ENCODE data around the gene FAM187B.

FAM187B gene

DNA sequence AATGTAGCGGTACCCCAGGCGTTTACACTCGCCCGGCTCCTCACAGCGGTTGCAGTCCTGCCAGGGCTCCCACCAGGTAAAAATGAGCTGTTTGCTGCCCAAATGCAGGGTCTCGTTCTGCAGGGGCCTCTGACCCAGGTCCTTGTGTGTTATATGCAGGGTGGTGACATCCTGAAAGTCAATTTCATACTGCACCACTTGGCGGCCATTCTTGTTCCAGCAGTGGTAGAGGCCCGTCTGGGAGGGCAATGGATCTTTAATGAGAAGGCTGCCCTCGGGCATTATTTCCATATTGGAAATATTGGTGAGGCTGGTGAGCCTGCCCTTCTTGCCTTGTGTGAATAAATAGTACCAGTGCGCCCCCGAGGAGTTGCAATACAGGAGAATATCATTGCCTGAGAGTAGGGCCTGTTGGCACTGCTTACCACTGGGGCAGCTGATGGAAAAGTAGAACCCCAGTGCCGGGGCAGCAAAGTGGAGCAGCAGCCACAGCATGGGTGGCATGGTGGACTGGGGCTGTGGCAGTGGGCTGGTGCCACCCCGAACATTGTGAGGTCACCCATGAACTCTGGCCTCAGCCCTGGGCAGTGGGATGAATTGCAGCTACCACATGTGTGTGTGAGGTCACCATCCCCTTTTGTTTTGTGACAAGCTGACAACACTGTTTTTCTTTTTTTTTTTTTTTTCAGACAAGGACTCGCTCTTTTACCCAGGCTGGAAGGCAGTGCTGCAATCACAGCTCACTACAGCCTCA, at the start of gene FAM187B:
FAM187B (minus strand) TSS at position 563 of the 754 bp plus-strand sequence; CDS start at position 504, 59 bp downstream.
- no peak for DNase-seq (ENCODE audit: low read depth)

GRCh38 chr19:35276706-35277281, 48.3 kb upstream of the FAM187B start:
- DNase-seq (ENCODE audit: low read depth), result no peak

GRCh38 chr19:35274323-35274722, 45.8 kb upstream of the FAM187B start:
- no peak for DNase-seq (ENCODE audit: low read depth)

GRCh38 chr19:35273686-35274259, 45.2 kb upstream of the FAM187B start:
- no peak for DNase-seq (ENCODE audit: low read depth)

GRCh38 chr19:35272954-35273649, 44.6 kb upstream of the FAM187B start:
- no peak for DNase-seq (ENCODE audit: low read depth)

DNA sequence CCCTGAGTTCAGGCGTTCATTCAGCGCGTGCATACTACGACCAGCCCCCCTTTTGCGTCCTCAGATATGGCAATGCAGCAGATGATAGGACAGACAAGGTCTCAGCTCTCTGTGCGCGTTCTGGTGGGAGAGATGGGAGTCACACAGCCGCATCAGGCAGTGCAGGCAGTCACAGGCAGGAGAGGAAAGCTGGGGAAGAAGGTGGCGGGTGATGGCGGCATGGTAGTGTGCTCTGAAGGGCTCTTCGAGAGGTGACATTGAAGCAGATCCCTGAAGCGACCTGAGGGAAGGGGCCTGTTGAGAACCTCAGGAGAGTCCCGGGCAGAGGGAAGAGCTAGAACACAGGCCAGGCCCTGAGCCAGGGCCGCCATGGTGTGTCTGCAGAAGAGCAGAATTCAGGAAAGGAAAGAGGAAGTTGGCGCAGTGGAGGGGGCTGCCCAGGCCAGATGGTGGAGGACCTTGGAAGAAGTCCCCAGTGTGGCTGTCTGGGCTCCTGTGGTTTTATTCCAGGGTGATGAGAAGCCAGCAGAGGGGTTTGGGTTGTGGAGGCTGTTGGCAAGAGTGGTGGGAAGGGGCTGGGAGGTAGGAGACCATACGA, 43.7 kb upstream of the FAM187B start:
- DNase-seq (ENCODE audit: low read depth), result no peak

- DNase-seq (ENCODE audit: low read depth), result no peak
Observed at GRCh38 chr19:35271546-35271945, 43.0 kb upstream of the FAM187B start.

GRCh38 chr19:35270381-35270811, 41.9 kb upstream of the FAM187B start:
- DNase-seq (ENCODE audit: low read depth), result no peak

DNA sequence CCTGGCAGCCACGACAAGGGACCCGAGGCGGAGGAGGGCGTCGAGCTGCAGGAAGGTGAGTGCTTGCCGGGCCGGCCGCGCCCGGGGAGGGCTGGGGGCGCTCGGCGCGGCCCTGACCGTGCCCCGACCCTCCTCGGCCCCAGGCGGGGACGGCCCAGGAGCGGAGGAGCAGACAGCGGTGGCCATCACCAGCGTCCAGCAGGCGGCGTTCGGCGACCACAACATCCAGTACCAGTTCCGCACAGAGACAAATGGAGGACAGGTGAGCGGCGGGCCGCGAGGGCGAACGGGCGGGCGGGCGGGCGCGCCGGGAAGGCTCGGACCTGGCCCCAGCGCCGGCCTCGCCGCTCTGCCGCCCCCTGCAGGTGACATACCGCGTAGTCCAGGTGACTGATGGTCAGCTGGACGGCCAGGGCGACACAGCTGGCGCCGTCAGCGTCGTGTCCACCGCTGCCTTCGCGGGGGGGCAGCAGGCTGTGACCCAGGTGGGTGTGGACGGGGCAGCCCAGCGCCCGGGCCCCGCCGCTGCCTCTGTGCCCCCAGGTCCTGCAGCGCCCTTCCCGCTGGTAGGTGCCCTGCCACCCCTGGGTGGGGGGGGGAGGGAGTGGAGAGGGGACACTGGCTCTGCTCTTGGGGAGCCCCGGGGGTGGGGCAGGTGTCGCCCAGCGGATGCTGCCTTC, 41.0 kb upstream of the FAM187B start:
- peak; percentile 60 for DNase-seq (ENCODE audit: low read depth)

- DNase-seq (ENCODE audit: low read depth), result peak; percentile 35
Observed at GRCh38 chr19:35268536-35269437, 40.2 kb upstream of the FAM187B start, which contains the start of gene USF2. TSS of gene USF2 (plus strand) at chr19:35268962. CDS start at chr19:35269102, 140 bp downstream.

GRCh38 chr19:35267818-35268535, 39.4 kb upstream of the FAM187B start:
- DNase-seq (ENCODE audit: low read depth), result peak; percentile 30

DNA sequence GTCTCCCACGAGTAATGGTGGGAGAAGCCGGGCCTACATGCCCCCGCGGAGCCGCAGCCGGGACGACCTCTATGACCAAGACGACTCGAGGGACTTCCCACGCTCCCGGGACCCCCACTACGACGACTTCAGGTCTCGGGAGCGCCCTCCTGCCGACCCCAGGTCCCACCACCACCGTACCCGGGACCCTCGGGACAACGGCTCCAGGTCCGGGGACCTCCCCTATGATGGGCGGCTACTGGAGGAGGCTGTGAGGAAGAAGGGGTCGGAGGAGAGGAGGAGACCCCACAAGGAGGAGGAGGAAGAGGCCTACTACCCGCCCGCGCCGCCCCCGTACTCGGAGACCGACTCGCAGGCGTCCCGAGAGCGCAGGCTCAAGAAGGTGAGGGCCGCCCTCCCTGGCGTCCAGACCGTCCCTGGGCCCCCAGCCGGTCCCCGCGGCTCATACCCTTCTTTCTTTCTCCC, 38.8 kb upstream of the FAM187B start:
- DNase-seq (ENCODE audit: low read depth), result no peak

- no peak for DNase-seq (ENCODE audit: low read depth)
Observed at GRCh38 chr19:35266520-35267352, 38.2 kb upstream of the FAM187B start.

DNA sequence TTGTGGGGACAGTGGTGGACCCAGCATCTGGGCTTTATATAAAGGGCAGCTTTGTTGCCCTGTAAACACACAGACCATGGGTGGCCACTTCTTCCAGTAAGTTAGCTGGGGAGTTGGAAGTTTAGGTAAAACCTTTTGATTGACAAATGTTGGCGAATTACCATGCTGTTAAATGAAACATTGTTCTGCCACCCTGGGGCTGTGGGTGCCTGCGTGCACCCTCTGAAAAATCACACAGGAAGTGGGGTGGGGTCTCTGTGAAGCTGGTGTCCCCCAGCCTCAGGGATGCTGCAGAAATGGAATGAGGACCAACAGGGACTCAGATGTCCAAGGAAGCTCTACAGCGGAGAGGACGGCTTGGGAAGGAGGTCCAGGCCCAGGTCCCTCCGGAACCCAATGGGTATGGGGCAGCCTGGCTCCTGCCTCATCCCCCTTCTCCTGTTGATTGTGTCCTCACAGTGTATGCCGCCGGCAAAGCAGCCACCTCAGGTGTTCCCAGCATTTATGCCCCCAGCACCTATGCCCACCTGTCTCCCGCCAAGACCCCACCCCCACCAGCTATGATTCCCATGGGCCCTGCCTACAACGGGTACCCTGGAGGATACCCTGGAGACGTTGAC, 37.5 kb upstream of the FAM187B start:
- no peak for DNase-seq (ENCODE audit: low read depth)

- no peak for DNase-seq (ENCODE audit: low read depth)
Observed at GRCh38 chr19:35265126-35265899, 36.8 kb upstream of the FAM187B start.

- no peak for DNase-seq (ENCODE audit: low read depth)
Observed at GRCh38 chr19:35264268-35265125, 36.0 kb upstream of the FAM187B start.

Measured in fibroblast of the conjunctiva (primary cell).